HG03175 (cell line): Measurements from ENCODE around the gene CCHCR1.

Experiments used
- ATAC-seq: cut with Tn5 transposase; IDR thresholded peaks from one replicate; pipeline ENCODE4 v1.9.1; 2021; ENCODE audit warnings: mild to moderate bottlenecking, moderate library complexity; ENCODE audit not compliant: unreplicated experiment

Gene CCHCR1

DNA sequence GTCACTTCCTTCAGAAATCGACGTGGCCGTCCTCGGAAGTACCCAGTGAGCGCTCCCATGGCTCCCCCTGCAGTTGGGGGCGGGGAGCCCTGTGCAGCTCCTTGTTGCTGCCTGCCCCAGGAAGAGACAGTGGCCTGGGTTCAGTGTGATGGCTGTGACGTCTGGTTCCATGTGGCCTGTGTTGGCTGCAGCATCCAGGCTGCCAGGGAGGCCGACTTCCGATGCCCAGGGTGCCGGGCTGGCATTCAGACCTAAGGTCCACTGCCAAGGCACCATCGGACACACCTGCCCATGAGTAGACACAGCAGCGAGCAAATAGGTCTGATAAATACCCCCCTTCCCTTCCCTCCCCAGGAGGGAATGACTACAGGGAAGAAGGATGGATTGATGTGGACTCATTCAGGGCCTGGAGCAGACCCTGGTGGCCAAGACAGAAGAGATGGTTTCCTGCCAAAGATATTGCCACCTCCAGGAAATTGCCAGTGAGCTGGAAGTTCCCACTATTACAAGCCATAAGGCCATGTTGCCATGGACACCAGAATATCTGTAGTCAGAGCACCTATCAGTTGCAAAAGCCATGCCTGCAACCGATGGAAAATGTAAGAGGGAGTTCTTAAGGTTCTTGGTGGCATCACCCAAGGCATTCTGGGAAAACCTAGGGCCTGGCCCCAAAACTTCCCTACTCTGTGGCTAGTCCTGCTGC lies 5.0 kb upstream of the CCHCR1 start:
- no peak for ATAC-seq

DNA sequence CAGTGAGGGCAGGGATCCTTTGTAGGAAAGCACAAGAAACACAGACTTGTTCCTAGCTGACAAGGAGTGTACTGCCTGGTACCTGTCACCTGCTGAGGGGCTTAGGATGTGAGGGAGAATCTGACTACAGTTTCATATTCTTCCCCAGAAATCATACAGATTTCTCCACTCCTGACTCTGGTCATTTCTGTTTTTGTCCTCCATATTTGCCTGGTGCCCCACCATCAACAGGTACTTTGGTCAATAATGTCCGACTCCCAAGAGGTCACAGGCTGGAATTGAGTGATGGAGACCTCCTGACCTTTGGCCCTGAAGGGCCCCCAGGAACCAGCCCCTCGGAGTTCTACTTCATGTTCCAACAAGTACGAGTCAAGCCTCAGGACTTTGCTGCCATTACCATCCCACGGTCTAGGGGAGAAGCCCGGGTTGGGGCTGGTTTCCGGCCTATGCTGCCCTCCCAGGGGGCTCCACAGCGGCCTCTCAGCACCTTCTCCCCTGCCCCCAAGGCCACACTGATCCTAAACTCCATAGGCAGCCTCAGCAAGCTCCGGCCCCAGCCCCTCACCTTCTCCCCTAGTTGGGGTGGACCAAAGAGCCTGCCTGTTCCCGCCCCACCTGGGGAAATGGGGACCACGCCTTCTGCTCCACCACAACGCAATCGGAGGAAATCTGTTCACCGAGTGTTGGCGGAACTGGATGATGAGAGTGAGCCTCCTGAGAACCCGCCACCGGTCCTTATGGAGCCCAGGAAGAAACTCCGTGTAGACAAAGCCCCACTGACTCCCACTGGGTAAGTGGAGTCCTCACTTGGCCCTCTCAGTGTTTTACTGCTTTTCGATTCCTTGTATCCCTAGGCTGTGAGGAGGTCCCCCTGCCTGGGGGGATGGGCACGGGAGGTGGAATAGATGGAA lies 3.9 kb upstream of the CCHCR1 start:
- no peak for ATAC-seq

GRCh38 chr6:31158863-31159855 lies 1.6 kb upstream of the CCHCR1 start:
- no peak for ATAC-seq

GRCh38 chr6:31158140-31158862 lies 699 bp upstream of the CCHCR1 start, which contains the start of gene TCF19:
Gene TCF19 (plus strand): TSS chr6:31158589. CDS start chr6:31159470, 881 bp downstream.
- ATAC-seq: peak; percentile 90

GRCh38 chr6:31156641-31157040 lies 961 bp downstream of the CCHCR1 start:
- no peak for ATAC-seq

GRCh38 chr6:31154436-31154835 lies 3.2 kb downstream of the CCHCR1 start:
- no peak for ATAC-seq

DNA sequence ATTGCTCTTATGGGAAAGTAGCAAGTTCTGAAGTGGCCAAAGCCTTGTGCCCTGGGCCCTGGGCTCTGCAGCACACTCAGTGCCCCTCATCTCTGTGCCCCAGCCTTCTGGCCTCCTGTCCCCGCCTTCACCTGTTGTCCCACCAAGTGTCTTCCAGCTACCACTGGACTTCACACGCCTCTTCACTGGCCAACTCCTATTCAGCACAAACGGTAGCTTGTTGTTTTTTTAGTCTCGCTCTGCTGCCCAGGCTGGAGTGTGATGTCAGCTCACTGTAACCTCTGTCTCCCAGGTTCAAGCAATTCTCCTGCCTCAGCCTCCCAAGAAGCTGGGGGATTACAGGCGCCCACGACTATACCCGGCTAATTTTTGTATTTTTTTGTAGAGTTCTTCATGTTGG lies 4.8 kb downstream of the CCHCR1 start:
- no peak for ATAC-seq

DNA sequence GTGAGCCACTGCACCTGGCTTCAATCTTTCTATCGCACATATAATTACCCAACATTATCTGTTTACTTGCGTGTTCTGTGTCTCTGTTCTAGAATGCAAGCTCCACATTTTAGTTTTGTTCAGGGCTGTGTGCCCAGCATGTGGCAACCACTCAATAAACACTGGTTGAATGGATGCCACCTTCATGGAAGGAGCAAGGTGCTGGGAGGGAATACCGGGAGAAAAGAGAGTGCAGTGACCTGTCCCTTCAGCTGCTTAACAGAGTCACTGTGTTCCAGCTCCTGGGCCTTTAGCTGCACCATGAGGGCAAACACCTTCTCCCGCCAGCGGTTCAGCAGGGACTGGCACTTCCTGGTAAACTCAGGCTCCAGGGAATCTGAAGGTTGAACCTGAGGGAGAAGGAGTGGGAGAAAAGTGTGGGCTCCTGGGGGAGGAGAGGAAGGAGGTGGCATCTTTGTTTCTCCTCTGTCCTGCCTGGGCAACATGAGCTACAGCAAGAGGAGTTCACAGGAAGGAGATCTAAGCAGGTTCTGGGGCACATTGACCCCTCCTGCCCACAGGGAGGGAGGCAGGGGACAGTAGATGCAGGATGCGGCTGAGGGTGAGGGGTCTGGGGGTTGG lies 7.7 kb downstream of the CCHCR1 start:
- ATAC-seq: no peak

DNA sequence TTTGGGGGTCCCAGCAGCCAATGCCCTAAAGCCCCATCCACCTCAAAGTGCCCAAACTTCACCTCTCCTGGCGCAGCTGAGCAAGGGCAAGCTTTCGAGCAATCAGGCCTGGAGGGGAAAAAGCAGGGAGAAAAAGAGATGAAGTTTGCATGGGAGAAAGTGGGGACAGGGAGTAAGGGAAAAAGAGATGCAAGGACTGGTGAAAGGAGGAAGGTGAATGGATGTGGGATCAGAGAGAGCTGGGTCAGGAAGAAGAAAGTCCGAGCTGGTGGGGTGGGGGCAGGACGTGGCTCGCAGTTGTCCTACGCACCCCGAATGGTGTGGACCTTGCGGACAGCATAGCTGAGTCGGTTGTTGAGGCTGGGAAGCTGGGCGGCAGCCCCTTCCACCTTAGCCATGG lies 12.2 kb downstream of the CCHCR1 start:
- ATAC-seq: no peak

GRCh38 chr6:31144970-31145340 lies 12.6 kb downstream of the CCHCR1 start:
- no peak for ATAC-seq

DNA sequence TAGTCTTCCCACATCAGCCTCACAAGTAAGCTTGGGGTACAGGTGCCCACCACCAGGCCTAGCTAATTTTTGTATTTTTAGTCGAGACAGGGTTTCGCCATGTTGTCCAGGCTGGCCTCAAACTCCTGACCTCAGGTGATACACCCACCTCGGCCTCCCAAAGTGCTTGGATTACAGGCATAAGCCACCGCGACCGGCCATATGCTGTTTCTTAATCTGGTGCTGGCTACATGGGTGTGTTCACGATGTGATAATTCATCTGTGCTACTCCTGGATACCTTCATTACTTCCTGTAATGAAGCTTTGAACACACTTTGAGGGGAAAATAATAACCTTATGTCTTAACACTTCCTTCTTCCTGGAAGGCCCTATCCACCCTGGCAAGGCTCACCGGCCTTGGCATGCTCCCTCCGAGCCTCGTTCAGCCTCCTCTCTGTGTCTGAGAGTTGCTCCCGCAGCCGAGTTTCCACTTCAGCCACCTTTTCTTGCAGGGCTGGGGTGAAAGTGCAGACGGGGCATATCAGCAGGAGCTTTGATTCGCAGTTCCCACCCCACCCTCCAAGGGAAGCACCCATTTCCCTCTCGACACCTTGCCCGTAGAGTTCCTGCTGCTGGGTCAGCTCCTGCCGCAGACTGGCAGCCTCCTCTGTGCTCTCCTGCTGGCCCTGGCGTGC lies 13.2 kb downstream of the CCHCR1 start:
- no peak for ATAC-seq

DNA sequence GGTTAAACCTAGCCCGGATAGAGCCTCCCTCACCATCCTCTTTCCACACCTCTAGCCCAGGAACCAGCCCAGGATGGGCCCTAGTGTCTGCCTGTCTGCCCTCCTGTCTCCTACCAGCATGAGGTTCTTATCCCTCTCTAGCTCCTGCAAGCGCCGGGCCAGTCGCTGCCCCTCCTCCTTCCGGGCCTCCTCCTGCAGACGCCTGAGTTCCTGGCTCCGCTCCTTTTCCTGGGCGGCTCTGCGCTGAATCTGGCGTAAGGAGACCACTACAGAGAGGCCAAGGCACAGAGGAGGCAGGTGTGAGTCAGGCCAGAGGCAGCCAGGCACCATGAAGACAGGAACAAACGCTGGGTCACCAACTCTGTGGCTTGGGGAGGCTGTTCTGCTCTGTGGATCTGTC lies 14.5 kb downstream of the CCHCR1 start:
- no peak for ATAC-seq

DNA sequence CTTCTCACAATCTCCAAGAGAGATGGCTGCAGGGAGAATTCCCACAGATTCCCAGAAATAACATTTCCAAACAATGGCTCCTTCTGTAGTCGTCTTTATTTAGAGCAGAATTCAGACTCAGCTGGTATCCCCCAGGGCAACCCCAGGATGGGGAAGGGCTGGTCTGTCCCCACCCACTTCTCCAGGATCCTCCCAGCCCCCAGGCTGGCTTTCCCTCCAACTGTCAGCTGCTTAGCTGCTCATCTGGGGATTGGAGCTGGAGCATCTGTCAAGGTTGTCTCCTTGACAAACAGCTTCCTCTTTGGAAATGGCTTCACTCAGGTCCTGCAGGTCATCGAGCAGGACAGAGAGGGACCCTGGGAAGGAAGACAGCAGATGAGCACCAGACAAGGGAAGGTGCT lies 15.2 kb downstream of the CCHCR1 start:
- ATAC-seq: no peak

- ATAC-seq: no peak
Observed at GRCh38 chr6:31140643-31141042, 17.0 kb downstream of the CCHCR1 start.

DNA sequence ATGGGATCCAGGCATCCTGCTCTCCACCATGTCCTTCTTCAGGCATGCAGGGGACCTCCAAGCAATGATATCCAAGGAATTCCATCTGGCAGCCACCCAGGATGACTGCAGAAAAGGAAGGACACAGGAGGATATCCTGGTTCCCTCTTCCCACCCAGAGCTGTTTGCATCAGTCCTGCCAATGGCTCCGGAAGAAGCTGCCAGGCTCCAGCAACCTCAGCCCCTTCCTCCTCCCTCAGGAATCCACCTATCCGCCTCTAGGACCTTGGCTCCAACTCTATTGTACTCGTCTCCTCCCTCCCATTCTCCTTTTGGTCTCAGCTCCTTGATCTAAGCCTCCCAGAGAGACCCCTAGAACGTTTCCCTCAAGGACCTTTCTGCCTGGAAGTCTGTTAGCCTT lies 18.0 kb downstream of the CCHCR1 start:
- ATAC-seq: no peak

- no peak for ATAC-seq
Observed at GRCh38 chr6:31138982-31139381, 18.6 kb downstream of the CCHCR1 start, which contains the start of gene PSORS1C2. Gene PSORS1C2 (minus strand): TSS chr6:31139066. CDS start chr6:31139026, 40 bp downstream.

DNA sequence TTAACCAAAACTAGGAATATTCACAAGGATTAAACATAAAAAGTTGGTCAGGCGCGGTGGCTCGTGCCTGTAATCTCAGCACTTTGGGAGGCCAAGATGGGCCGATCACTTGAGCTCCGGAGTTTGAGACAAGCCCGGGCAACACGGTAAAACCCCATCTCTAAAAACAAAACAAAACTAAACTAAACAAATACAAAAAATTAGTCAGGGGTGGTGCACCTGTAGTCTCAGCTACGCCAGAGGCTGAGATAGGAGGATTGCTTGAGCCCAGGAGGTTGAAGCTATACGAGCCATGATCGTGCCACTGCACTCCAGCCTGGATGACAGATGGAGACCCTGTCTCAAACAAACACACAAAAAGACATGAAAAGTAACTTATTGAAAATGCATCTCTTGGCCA lies 21.9 kb downstream of the CCHCR1 start:
- no peak for ATAC-seq

- no peak for ATAC-seq
Observed at GRCh38 chr6:31132806-31133205, 24.8 kb downstream of the CCHCR1 start.

DNA sequence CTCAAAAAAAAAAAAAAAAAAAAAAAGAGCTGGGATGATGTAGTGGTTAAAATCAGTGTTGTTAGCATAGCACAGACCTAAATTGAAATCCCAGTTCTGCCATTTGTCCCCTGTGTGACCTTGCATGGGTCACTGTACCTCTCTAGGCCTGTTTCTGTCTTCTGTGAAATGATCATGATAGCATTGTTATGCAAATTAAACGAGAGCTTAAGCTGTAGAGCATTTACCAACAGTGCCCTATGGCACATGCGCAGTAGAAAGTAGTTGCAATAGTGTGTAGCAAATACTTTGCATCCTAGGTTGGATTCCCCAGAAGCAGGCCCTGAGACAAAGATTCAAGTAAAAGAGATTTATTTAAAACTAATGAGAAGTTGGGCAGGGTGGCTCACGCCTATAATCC lies 26.0 kb downstream of the CCHCR1 start:
- no peak for ATAC-seq
